A549 (cell line): Measurements from ENCODE around the gene KCTD15. TPM values are rescaled to one million over a fixed set of nuclear protein-coding genes. Genes with fewer than 3 reads are reported as not detected.

Experiments used
- ATAC-seq, 2 experiments: fragments of 200-7000 bp in 1 of 2; fragments of >200 bp in 1 of 2; cut with Nextera tagmentation in 1 of 2; cut with Tn5 transposase in 1 of 2; 3 replicates each; pipeline versions ENCODE4 v1.8.0 to v1.9.1; 2018 to 2020; ENCODE audit warnings: mild to moderate bottlenecking in 1 of 2, moderate library complexity in 1 of 2
- CTCF ChIA-PET: fragments of 300-600 bp; sonication (Branson Sonifier 250); formaldehyde crosslinking; extraction: SDS; loops from one replicate; lab custom pipeline; 2021; ENCODE audit warnings: antibody characterized with exemption, inconsistent platforms; lab: Yijun Ruan, JAX
- POLR2A ChIA-PET: fragments of 350-600 bp; formaldehyde crosslinking; extraction: SDS; loops from one replicate; lab custom pipeline; 2021; ENCODE audit warnings: antibody characterized with exemption, inconsistent platforms; lab: Yijun Ruan, JAX
- DNase-seq, 2 experiments: peaks; one replicate each; pipeline versions ENCODE4 v3.0.0 to v3.0.0-alpha.2; 2011 to 2016; ENCODE audit warnings: low read depth in 1 of 2, low spot score in 1 of 2
- FAIRE-seq: peaks from 2 replicates; lab custom pipeline; 2011; peaks lifted over from hg19 to GRCh38; lab: Jason Lieb, UNC
- H3K27ac ChIP-seq, 2 experiments: fragments of >200 bp; sonication (Bioruptor Twin); formaldehyde crosslinking; 3 replicates each; pipeline ENCODE4 v1.5.1; 2016 to 2017
- H3K4me1 ChIP-seq: fragments of >200 bp; sonication (Bioruptor Twin); formaldehyde crosslinking; 3 replicates; pipeline ENCODE4 v1.6.1; 2016
- H3K4me2 ChIP-seq: fragments of >200 bp; sonication (Bioruptor Twin); formaldehyde crosslinking; 3 replicates; pipeline ENCODE4 v1.6.1; 2016
- H3K4me3 ChIP-seq: fragments of >200 bp; sonication (Bioruptor Twin); formaldehyde crosslinking; 3 replicates; pipeline ENCODE4 v1.5.1; 2016
- H3K9me3 ChIP-seq: fragments of >200 bp; sonication (Bioruptor Twin); formaldehyde crosslinking; 3 replicates; pipeline ENCODE4 v1.6.1; 2016
- BCL3 ChIP-seq: fragments of >200 bp; sonication (Bioruptor Twin); formaldehyde crosslinking; IDR thresholded peaks from 3 replicates; pipeline ENCODE4 v1.6.1; 2016
- BHLHE40 ChIP-seq: IDR thresholded peaks from 2 replicates; pipeline ENCODE4 v1.6.1; 2012; ENCODE audit warnings: low read depth, low read length, inconsistent platforms
- CBX8 ChIP-seq: fragments of 200-600 bp; sonication (generic); IDR thresholded peaks from 2 replicates; pipeline ENCODE4 v1.6.1; 2016
- CHD2 ChIP-seq: fragments of 150-350 bp; IDR thresholded peaks from 2 replicates; pipeline ENCODE4 v1.6.1; 2014; ENCODE audit warnings: low read length; ENCODE audit not compliant: partially characterized antibody
- EHMT2 ChIP-seq: fragments of 200-600 bp; sonication (generic); IDR thresholded peaks from 2 replicates; pipeline ENCODE4 v1.6.1; 2016; ENCODE audit warnings: antibody characterized with exemption, low read depth, mild to moderate bottlenecking, moderate library complexity
- ESRRA ChIP-seq: fragments of 150-350 bp; IDR thresholded peaks from 2 replicates; pipeline ENCODE4 v1.6.1; 2014; ENCODE audit warnings: mild to moderate bottlenecking, low read length, borderline replicate concordance
- HEYL ChIP-seq: fragments of 250-450 bp; sonication (Bioruptor Pico); IDR thresholded peaks from 2 replicates; pipeline ENCODE4 v1.8.0; 2021; ENCODE audit warnings: mild to moderate bottlenecking, moderate library complexity
- MAX ChIP-seq: IDR thresholded peaks from 2 replicates; pipeline ENCODE4 v1.6.1; 2012
- MYC ChIP-seq: IDR thresholded peaks from 2 replicates; pipeline ENCODE4 v1.6.1; 2012; ENCODE audit warnings: mild to moderate bottlenecking, inconsistent platforms, low read length, improper control_type of control experiment, borderline replicate concordance
- NFE2L2 ChIP-seq: fragments of 150-350 bp; conservative IDR thresholded peaks from 2 replicates; pipeline ENCODE4 v1.6.1; 2014; ENCODE audit warnings: low read length
- NR3C1 ChIP-seq: fragments of >200 bp; sonication (Bioruptor Twin); formaldehyde crosslinking; IDR thresholded peaks from 3 replicates; pipeline ENCODE4 v1.6.1; 2017
- WGBS: methylation state at CpG from one replicate; pipeline ENCODE4 v1.1.6; 2017; ENCODE audit errors: missing lambda C conversion rate; 5-methylcytosine and 5-hydroxymethylcytosine counted together
- polyA plus RNA-seq, 4 experiments: library from polyadenylated mRNA; depleted of rRNA in 3 of 4; stranded (reverse); fragments of >200 nt; fragmentation: RNase III in 1 of 4; extraction: RNeasy Plus Mini Kit Qiagen cat#74134 plus additional on column Dnase treatment in 1 of 4; gene quantifications; 2 replicates in 3 of 4; 3 replicates in 1 of 4; pipeline ENCODE4 v1.2.3, GENCODE V29; 2011 to 2017
- TF ChIP-seq, protein P1 (sequence below): fragments of 250-450 bp; sonication (Bioruptor Pico); IDR thresholded peaks from 2 replicates; pipeline ENCODE4 v1.5.0; 2020; ENCODE audit warnings: low read depth, mild to moderate bottlenecking, moderate library complexity
- TF ChIP-seq, protein P2 (sequence below): fragments of 200-600 bp; sonication (generic); IDR thresholded peaks from 2 replicates; pipeline ENCODE4 v1.6.1; 2016; ENCODE audit warnings: antibody characterized with exemption, mild to moderate bottlenecking, moderate library complexity

Gene KCTD15
- polyA plus RNA-seq, 2 of the 4 experiments (the other 2 are of a cell fraction): 54.0 to 56.5 TPM

DNA sequence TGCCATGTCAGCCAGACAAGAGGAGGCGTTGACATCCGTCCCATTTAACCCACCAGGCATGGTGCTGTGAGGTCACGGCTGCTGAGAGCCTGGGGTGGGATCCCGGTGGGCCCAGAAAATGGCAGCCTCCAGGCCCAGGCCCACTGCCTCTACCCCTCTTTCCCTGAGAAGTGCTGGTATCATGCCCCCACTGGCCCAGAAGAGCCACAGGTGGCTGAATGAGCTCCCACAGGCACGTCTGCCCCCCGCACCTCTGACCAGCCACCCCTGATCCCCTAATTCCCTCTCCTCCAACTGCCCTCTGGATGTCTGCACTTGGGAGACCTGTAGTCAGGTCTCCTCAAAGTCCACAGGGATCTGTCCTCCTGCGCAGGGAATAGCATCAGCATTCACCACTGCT is 37.3 kb upstream of the KCTD15 start (continued):
- TF ChIP-seq BCL3 (no peak), NR3C1 (no peak), ESRRA (no peak)
- TF ChIP-seq, protein P1, sequence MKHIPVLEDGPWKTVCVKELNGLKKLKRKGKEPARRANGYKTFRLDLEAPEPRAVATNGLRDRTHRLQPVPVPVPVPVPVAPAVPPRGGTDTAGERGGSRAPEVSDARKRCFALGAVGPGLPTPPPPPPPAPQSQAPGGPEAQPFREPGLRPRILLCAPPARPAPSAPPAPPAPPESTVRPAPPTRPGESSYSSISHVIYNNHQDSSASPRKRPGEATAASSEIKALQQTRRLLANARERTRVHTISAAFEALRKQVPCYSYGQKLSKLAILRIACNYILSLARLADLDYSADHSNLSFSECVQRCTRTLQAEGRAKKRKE: no peak

DNA sequence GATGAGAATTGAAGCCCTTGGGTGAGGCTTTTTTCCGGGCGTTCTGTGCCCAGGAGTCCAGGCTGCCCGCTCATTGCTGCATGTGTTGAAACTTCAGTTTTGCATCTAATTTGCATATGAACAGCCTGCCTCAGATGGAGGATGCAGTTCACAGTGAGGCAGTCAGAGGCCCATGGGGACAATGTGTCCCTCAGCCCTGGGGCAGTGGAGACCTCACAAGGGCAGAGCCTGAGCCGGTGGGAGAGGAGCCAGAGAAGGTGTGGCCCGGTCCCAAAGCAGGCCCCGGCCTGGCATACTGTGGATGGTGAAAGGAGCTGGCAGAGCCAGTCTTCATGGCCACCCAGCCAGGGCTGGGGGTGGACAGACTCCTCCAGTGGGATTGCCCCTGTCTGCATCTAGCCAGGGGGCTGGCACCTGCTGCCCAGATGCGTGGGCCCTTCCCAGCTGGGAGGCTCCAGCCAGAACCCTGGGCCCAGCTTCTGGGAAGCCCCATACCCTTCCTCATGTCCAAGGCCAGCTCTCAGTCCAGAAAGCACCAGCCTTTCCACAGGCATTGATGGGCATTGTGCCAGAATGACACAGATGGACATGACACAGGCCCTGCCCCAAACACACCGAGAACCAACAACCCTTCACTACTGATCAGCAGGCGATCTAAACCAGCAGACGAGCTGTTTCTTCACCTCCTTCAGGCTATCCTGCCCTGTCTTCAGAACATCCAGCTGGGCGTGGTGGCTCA is 32.9 kb upstream of the KCTD15 start:
- Histone ChIP-seq H3K4me1 (peaks cover 1% of the 10 kb centered on the region; the same call in 1 of the 3 replicates), H3K4me3 (no peak overlapping the region), H3K4me2 (no peak overlapping the region), H3K27ac (no peak overlapping the region), H3K9me3 (no peaks in the 10 kb centered on the region)
- ATAC-seq: 0 out of 6 replicates have a peak, but pooled peaks of 1 of the 2 experiments have one; percentile 2
- TF ChIP-seq HEYL (CRISPR knock-in tag): no peak
- no peak for TF ChIP-seq BHLHE40
- TF ChIP-seq MYC: no peak
- no peak for TF ChIP-seq CHD2
- TF ChIP-seq EHMT2: no peak
- TF ChIP-seq MAX: no peak
- 44% methylated on average over 11 of the region's 11 CpGs for WGBS
- ChIA-PET CTCF (interaction anchor here (0.6 to 22.3 kb wide), 12 partner anchors 8 to 1164 kb away, joined by 3 to 572 read pairs (median 4); no protein-coding TSS in a partner anchor), POLR2A (no interaction called here)
- FAIRE-seq: peak; percentile 7
- DNase-seq: no peak

- TF ChIP-seq NFE2L2 (no peak), CBX8 (no peak)
- TF ChIP-seq, protein P2, sequence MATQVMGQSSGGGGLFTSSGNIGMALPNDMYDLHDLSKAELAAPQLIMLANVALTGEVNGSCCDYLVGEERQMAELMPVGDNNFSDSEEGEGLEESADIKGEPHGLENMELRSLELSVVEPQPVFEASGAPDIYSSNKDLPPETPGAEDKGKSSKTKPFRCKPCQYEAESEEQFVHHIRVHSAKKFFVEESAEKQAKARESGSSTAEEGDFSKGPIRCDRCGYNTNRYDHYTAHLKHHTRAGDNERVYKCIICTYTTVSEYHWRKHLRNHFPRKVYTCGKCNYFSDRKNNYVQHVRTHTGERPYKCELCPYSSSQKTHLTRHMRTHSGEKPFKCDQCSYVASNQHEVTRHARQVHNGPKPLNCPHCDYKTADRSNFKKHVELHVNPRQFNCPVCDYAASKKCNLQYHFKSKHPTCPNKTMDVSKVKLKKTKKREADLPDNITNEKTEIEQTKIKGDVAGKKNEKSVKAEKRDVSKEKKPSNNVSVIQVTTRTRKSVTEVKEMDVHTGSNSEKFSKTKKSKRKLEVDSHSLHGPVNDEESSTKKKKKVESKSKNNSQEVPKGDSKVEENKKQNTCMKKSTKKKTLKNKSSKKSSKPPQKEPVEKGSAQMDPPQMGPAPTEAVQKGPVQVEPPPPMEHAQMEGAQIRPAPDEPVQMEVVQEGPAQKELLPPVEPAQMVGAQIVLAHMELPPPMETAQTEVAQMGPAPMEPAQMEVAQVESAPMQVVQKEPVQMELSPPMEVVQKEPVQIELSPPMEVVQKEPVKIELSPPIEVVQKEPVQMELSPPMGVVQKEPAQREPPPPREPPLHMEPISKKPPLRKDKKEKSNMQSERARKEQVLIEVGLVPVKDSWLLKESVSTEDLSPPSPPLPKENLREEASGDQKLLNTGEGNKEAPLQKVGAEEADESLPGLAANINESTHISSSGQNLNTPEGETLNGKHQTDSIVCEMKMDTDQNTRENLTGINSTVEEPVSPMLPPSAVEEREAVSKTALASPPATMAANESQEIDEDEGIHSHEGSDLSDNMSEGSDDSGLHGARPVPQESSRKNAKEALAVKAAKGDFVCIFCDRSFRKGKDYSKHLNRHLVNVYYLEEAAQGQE: peak; percentile 12; the same call in 1 of the 2 replicates
- TF ChIP-seq, all 56 proteins: peak for 1
- CTCF ChIA-PET: interaction anchor here (1.1 to 22.3 kb wide), 6 partner anchors 9 to 354 kb away, joined by 3 to 572 read pairs (median 76); no protein-coding TSS in a partner anchor
These were observed 30.0 kb upstream of the KCTD15 start for GRCh38 chr19:33766623-33767022.

More at GRCh38 chr19:33766623-33767022, 30.0 kb upstream of the KCTD15 start:
- DNase-seq: no peak
- no peak overlapping the region for H3K4me2 ChIP-seq
- FAIRE-seq: no peak
- ATAC-seq: no peak
- no peaks in the 10 kb centered on the region for H3K4me1 ChIP-seq
- POLR2A ChIA-PET: no interaction called here
- no peaks in the 10 kb centered on the region for H3K9me3 ChIP-seq
- H3K4me3 ChIP-seq: no peak overlapping the region
- no peak overlapping the region for H3K27ac ChIP-seq
- WGBS: 15% methylated on average over 13 of the region's 13 CpGs
